PC-3 (cell line): ENCODE results near the gene ABHD6.

Experiments
- EZH2 ChIP-seq: fragments of 300-600 bp; sonication (generic); IDR thresholded peaks from one replicate; pipeline ENCODE4 v1.6.1; 2017; ENCODE audit warnings: antibody characterized with exemption, mild to moderate bottlenecking, low read length; ENCODE audit not compliant: unreplicated experiment
- EZH2phosphoT487 ChIP-seq: fragments of 300-600 bp; sonication (generic); IDR thresholded peaks from 2 replicates; pipeline ENCODE4 v1.6.1; 2018; ENCODE audit warnings: mild to moderate bottlenecking, antibody characterized with exemption, low read length, borderline replicate concordance
- TF ChIP-seq, protein P1 (sequence below): fragments of 300-600 bp; sonication (generic); conservative IDR thresholded peaks from 2 replicates; pipeline ENCODE4 v1.5.1; 2017; ENCODE audit warnings: antibody characterized with exemption, low read depth, mild to moderate bottlenecking, low read length

DNA sequence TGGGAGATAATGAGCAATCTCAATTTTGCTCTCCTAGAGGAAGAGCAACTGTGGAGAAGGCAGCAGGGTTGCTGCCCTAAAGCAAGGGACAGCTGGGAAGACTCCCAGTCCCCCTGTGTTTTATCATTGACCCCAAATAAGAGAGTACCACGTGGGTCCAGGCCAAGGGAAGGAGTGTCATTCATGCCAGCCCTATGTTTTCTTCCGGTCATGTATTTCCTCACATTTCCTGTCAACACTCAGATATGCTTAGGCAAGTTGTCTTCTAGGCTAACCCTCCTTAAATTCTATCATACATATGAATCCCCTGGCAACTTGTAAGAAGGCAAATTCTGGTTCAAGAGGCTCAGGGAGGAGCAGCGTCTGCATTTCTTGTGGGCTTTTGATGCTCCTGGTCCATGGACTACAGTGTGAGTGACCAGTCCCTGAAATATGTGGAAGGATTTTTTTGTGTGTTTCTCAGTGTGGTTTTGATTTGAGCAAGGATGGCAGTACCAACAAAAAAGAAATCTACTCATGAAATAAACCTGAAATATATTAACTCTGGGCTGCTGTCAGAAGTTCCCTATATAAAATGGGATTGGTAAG, 36.5 kb downstream of the ABHD6 start:
- TF ChIP-seq, protein P1, sequence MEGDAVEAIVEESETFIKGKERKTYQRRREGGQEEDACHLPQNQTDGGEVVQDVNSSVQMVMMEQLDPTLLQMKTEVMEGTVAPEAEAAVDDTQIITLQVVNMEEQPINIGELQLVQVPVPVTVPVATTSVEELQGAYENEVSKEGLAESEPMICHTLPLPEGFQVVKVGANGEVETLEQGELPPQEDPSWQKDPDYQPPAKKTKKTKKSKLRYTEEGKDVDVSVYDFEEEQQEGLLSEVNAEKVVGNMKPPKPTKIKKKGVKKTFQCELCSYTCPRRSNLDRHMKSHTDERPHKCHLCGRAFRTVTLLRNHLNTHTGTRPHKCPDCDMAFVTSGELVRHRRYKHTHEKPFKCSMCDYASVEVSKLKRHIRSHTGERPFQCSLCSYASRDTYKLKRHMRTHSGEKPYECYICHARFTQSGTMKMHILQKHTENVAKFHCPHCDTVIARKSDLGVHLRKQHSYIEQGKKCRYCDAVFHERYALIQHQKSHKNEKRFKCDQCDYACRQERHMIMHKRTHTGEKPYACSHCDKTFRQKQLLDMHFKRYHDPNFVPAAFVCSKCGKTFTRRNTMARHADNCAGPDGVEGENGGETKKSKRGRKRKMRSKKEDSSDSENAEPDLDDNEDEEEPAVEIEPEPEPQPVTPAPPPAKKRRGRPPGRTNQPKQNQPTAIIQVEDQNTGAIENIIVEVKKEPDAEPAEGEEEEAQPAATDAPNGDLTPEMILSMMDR, result no peak
- TF ChIP-seq EZH2phosphoT487 (no peak), EZH2 (no peak)
